ENCODE data around the gene GPR107. TPM values are rescaled to one million over a fixed set of nuclear protein-coding genes. Genes with fewer than 3 reads are reported as not detected.

GPR107 gene
- total RNA-seq, 1 donor from 2014 or later, result 42.4 TPM

GRCh38 chr9:130171226-130172148 lies 117.8 kb downstream of the GPR107 start:
- intact Hi-C loops (cut with DNase I), result no loop called here
- no peak for ATAC-seq
- DNase-seq (ENCODE audit: low spot score), result no peak

GRCh38 chr9:130172161-130172857 lies 118.6 kb downstream of the GPR107 start, which contains the start of gene NCS1:
Gene NCS1, plus strand, starts transcription at chr9:130172404. Its CDS starts 260 bp downstream, at chr9:130172664.
- ATAC-seq (peak; percentile 86), DNase-seq (ENCODE audit: low spot score) (peak; percentile 85)
- intact Hi-C loops (cut with DNase I), result no loop called here

GRCh38 chr9:130172858-130173665 lies 119.4 kb downstream of the GPR107 start:
- intact Hi-C loops (cut with DNase I), result no loop called here
- peak; percentile 74 for DNase-seq (ENCODE audit: low spot score)
- peak; percentile 6 for ATAC-seq

- peak; percentile 58 for ATAC-seq
- no peak for DNase-seq (ENCODE audit: low spot score)
- intact Hi-C loops (cut with DNase I), result no loop called here
These were observed 119.9 kb downstream of the GPR107 start for GRCh38 chr9:130173666-130173983.

GRCh38 chr9:130174025-130174424 lies 120.3 kb downstream of the GPR107 start:
- no peak for DNase-seq (ENCODE audit: low spot score)

GRCh38 chr9:130174920-130175321 lies 121.2 kb downstream of the GPR107 start:
- DNase-seq (ENCODE audit: low spot score) (no peak), ATAC-seq (peak; percentile 23)
- intact Hi-C loops (cut with DNase I), result no loop called here

More at GRCh38 chr9:130174025-130174424, 120.3 kb downstream of the GPR107 start:
- no peak for ATAC-seq
- intact Hi-C loops (cut with DNase I), result no loop called here

GRCh38 chr9:130175355-130175754 lies 121.6 kb downstream of the GPR107 start:
- intact Hi-C loops (cut with DNase I), result no loop called here
- ATAC-seq (no peak), DNase-seq (ENCODE audit: low spot score) (no peak)

- DNase-seq (ENCODE audit: low spot score), result no peak
- ATAC-seq, result no peak
- intact Hi-C loops (cut with DNase I), result no loop called here
These were observed 123.1 kb downstream of the GPR107 start for GRCh38 chr9:130176760-130177159.

- intact Hi-C loops (cut with DNase I), result no loop called here
- DNase-seq (ENCODE audit: low spot score) (no peak), ATAC-seq (no peak)
These were observed 124.4 kb downstream of the GPR107 start for GRCh38 chr9:130177898-130178805.

- intact Hi-C loops (cut with DNase I), result no loop called here
- ATAC-seq (no peak), DNase-seq (ENCODE audit: low spot score) (no peak)
These were observed 125.7 kb downstream of the GPR107 start for GRCh38 chr9:130179331-130179907.

GRCh38 chr9:130180516-130180915 lies 126.8 kb downstream of the GPR107 start:
- intact Hi-C loops (cut with DNase I), result no loop called here
- ATAC-seq, result no peak
- no peak for DNase-seq (ENCODE audit: low spot score)

GRCh38 chr9:130181678-130182380 lies 128.1 kb downstream of the GPR107 start:
- intact Hi-C loops (cut with DNase I), result no loop called here
- no peak for ATAC-seq
- DNase-seq (ENCODE audit: low spot score), result no peak

GRCh38 chr9:130182381-130182909 lies 128.7 kb downstream of the GPR107 start:
- intact Hi-C loops (cut with DNase I), result no loop called here
- no peak for DNase-seq (ENCODE audit: low spot score)
- ATAC-seq, result no peak

- intact Hi-C loops (cut with DNase I), result no loop called here
- ATAC-seq, result peak; percentile 24
- DNase-seq (ENCODE audit: low spot score), result no peak
These were observed 129.5 kb downstream of the GPR107 start for GRCh38 chr9:130183133-130183762.

GRCh38 chr9:130185017-130185416 lies 131.3 kb downstream of the GPR107 start:
- ATAC-seq (no peak), DNase-seq (ENCODE audit: low spot score) (no peak)
- intact Hi-C loops (cut with DNase I), result no loop called here

GRCh38 chr9:130185490-130186031 lies 131.9 kb downstream of the GPR107 start:
- ATAC-seq (peak; percentile 18), DNase-seq (ENCODE audit: low spot score) (no peak)
- intact Hi-C loops (cut with DNase I), result no loop called here

Data from sciatic nerve (tissue), 2 donors.